ENCODE data around the gene RPS6KA1.

The RPS6KA1 gene

DNA sequence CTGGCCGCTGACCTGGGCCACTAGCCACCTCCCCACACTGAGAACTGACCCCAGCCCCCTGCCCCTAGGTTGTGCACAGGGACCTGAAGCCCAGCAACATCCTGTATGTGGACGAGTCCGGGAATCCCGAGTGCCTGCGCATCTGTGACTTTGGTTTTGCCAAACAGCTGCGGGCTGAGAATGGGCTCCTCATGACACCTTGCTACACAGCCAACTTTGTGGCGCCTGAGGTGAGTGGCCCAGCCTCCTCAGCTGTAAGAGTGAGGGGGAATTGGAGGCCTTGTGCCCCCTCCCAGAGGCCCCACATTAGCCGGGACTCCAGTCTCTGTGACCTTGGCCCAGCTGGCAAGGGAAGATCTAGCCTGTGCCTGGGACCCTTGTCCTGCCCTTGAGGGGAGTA lies 41.8 kb downstream of the RPS6KA1 start:
- no peak for TF ChIP-seq SPI1 (IDR thresholded peaks at IDR 0.05; ENCODE audit: borderline replicate concordance, low read depth)
- TF ChIP-seq GABPA (IDR thresholded peaks at IDR 0.05; ENCODE audit: low read depth) = no peak
- TF ChIP-seq POLR2AphosphoS5 (IDR thresholded peaks at IDR 0.05; ENCODE audit: low read depth) = no peak
- TF ChIP-seq CTCF (IDR thresholded peaks at IDR 0.05; ENCODE audit: insufficient read depth, low read length) = no peak
- TF ChIP-seq REST (IDR thresholded peaks at IDR 0.05; ENCODE audit: insufficient replicate concordance, low read depth) = no peak
- DNase-seq (ENCODE audit: low read depth in 1 of 2, low spot score in 1 of 2) = no peak
- Histone ChIP-seq H3K27me3 (ENCODE audit: insufficient read depth, poor library complexity, severe bottlenecking) (no peaks in the 10 kb centered on the region), H3K4me3 (replicated peaks; ENCODE audit: insufficient read depth, low read length) (no peak overlapping the region), H3K27ac (replicated peaks) (no peak overlapping the region)

DNA sequence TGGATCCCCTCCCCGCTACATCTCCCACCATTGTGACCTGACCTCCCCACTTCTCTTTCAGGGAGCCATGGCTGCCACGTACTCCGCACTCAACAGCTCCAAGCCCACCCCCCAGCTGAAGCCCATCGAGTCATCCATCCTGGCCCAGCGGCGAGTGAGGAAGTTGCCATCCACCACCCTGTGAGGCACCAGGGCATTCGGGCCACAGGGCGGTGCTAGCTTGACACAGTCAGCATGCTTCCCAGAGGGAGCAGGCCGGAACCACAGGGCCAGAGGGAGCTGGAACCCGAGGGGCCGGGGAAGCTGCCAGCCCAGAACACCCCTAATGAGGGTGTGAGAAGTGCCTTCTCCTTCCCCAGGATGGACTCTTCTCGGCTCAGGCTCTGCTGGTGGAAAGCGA lies 44.5 kb downstream of the RPS6KA1 start:
- Histone ChIP-seq H3K4me3 (replicated peaks; ENCODE audit: insufficient read depth, low read length) (no peak overlapping the region), H3K27ac (replicated peaks) (no peak overlapping the region), H3K27me3 (ENCODE audit: insufficient read depth, poor library complexity, severe bottlenecking) (no peaks in the 10 kb centered on the region)
- no peak for DNase-seq (ENCODE audit: low read depth in 1 of 2, low spot score in 1 of 2)
- no peak; the same call in 1 of the 2 replicates for TF ChIP-seq POLR2AphosphoS5 (IDR thresholded peaks at IDR 0.05; ENCODE audit: low read depth)
- TF ChIP-seq GABPA (IDR thresholded peaks at IDR 0.05; ENCODE audit: low read depth) = no peak
- no peak for TF ChIP-seq CTCF (IDR thresholded peaks at IDR 0.05; ENCODE audit: insufficient read depth, low read length)
- no peak for TF ChIP-seq SPI1 (IDR thresholded peaks at IDR 0.05; ENCODE audit: borderline replicate concordance, low read depth)
- TF ChIP-seq REST (IDR thresholded peaks at IDR 0.05; ENCODE audit: insufficient replicate concordance, low read depth) = no peak

DNA sequence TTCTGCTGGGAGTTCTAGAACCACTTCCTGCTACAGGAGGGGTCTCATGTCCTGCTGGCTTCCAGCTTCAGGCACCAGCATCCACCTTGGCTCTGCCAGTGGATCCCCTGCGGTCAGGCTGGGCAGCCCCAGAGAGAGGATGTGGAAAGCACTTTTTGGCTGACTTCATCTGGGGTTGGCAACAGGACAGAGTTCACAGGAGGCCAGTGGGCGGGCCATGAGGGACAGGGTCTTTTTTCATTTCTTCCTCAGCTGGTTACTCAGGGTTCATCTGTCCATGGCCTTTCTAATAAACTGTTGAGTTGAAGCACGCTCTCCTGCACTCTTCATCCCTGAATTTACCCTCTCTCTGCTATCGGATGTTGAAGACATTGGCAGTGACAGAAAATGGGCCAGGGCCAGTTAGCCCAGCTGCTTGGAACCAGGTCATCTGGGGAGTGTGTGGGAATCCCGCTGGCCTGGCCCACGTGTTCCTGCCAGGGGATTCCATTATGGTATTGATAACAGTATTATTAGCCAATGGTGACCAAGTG lies 45.2 kb downstream of the RPS6KA1 start:
- H3K4me3 ChIP-seq (replicated peaks; ENCODE audit: insufficient read depth, low read length) = no peak overlapping the region
- no peaks in the 10 kb centered on the region for H3K27me3 ChIP-seq (ENCODE audit: insufficient read depth, poor library complexity, severe bottlenecking)
- TF ChIP-seq POLR2AphosphoS5 (IDR thresholded peaks at IDR 0.05; ENCODE audit: low read depth) = 0 out of 2 replicates have a peak, but pooled peaks have one; percentile 10
- TF ChIP-seq SPI1 (IDR thresholded peaks at IDR 0.05; ENCODE audit: borderline replicate concordance, low read depth) = no peak
- no peak for DNase-seq (ENCODE audit: low read depth in 1 of 2, low spot score in 1 of 2)
- H3K27ac ChIP-seq (replicated peaks) = no peak overlapping the region

DNA sequence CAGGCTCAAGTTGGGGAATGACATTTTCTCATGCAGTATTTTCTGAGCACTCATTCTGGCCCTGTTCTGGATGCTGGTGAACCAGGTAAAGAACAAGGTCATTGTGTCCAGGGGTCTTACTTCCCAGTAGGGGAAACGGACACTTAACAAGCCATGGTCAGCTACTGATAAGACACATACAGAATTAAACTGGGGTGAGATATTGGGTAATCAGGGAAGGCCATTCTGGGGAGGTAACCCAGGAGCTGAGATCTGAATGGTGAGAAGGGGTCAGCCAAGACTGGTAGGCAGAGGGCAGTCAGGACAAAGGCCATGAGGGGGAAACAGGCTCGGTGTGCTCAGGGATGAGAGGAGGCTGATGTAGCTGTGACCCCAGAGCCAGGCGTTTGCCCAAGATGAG lies 45.8 kb downstream of the RPS6KA1 start:
- TF ChIP-seq POLR2AphosphoS5 (IDR thresholded peaks at IDR 0.05; ENCODE audit: low read depth) (peak; percentile 39; the same call in 1 of the 2 replicates), SPI1 (IDR thresholded peaks at IDR 0.05; ENCODE audit: borderline replicate concordance, low read depth) (no peak)
- Histone ChIP-seq H3K27ac (replicated peaks) (no peak overlapping the region), H3K27me3 (ENCODE audit: insufficient read depth, poor library complexity, severe bottlenecking) (no peaks in the 10 kb centered on the region), H3K4me3 (replicated peaks; ENCODE audit: insufficient read depth, low read length) (no peak overlapping the region)
- no peak for DNase-seq (ENCODE audit: low read depth in 1 of 2, low spot score in 1 of 2)

DNA sequence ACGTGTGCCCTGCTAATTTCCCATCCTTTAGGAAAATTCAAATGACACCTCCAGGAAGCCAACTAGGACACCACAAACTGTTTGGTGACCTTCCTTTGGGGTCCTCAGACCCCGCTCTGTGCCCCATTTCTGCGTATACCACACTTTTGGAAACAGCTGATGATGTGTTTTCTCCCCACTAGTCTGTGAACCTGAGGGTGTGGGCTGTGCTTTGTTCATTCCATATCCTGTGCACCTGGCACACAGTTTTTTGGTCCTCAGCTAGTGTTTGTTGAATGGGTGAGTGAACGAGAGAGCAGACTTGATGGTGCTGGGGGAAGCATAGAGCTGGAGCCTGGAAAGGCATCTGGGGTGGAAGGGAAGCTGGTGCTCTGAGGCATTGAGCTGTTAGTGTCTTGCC lies 48.6 kb downstream of the RPS6KA1 start:
- no peak for TF ChIP-seq REST (IDR thresholded peaks at IDR 0.05; ENCODE audit: insufficient replicate concordance, low read depth)
- no peak overlapping the region for H3K4me3 ChIP-seq (replicated peaks; ENCODE audit: insufficient read depth, low read length)
- H3K27ac ChIP-seq (replicated peaks) = no peak overlapping the region
- H3K27me3 ChIP-seq (ENCODE audit: insufficient read depth, poor library complexity, severe bottlenecking) = no peaks in the 10 kb centered on the region
- no peak for DNase-seq (ENCODE audit: low read depth in 1 of 2, low spot score in 1 of 2)

Data from HL-60 (cell line).